Heart right ventricle (tissue), 16 donors: Measurements from ENCODE around the gene SERTAD3. TPM values are rescaled to one million over a fixed set of nuclear protein-coding genes. Genes with fewer than 3 reads are reported as not detected.
A peak's percentile ranks its signal among the peaks of the same experiment; 100 is the strongest.

Experiments used
- ATAC-seq, 8 donors: fragments of 200-7000 bp; cut with Tn5 transposase; one replicate each; pipeline ENCODE4 v1.9.1; 2020; ENCODE audit warnings: mild to moderate bottlenecking in 8 of 8, moderate library complexity in 8 of 8, moderate number of reproducible peaks in 1 of 8
- DNase-seq, 2 donors: peaks; one replicate each; pipeline ENCODE4 v3.0.0-alpha.2; 2020
- H3K27ac ChIP-seq, 10 donors: fragments of 200-600 bp; sonication (generic) in 2 of 10; one replicate each; pipeline versions ENCODE4 v1.5.0 to v1.8.0; 2020 to 2022; ENCODE audit warnings: mild to moderate bottlenecking in 3 of 10
- H3K27me3 ChIP-seq, 7 donors: fragments of 200-600 bp; one replicate each; pipeline ENCODE4 v1.8.0; 2021 to 2022; ENCODE audit warnings: mild to moderate bottlenecking in 2 of 7
- H3K36me3 ChIP-seq, 9 donors: fragments of 200-600 bp; sonication (generic) in 1 of 9; one replicate each; pipeline versions ENCODE4 v1.5.0 to v1.8.0; 2020 to 2022; ENCODE audit warnings: mild to moderate bottlenecking in 2 of 9
- H3K4me1 ChIP-seq, 9 donors: fragments of 200-600 bp; sonication (generic) in 1 of 9; one replicate each; pipeline versions ENCODE4 v1.5.0 to v1.8.0; 2020 to 2022; ENCODE audit warnings: mild to moderate bottlenecking in 4 of 9
- H3K4me3 ChIP-seq, 10 donors: fragments of 200-600 bp; sonication (generic) in 2 of 10; one replicate each; pipeline versions ENCODE4 v1.5.0 to v1.8.0; 2020 to 2022; ENCODE audit warnings: mild to moderate bottlenecking in 7 of 10, moderate library complexity in 2 of 10
- H3K9me3 ChIP-seq, 11 donors: fragments of 200-600 bp in 10 of 11; sonication (generic) in 2 of 11; one replicate each; pipeline versions ENCODE4 v1.5.0 to v1.8.0; 2013 to 2022; ENCODE audit warnings: mild to moderate bottlenecking in 2 of 11, control low read depth in 1 of 11, moderate library complexity in 1 of 11
- CTCF ChIP-seq, 9 donors: fragments of 200-600 bp; sonication (generic) in 2 of 9; IDR thresholded peaks; one replicate each; pipeline versions ENCODE4 v1.5.0 to v1.8.0; 2021 to 2022; ENCODE audit warnings: antibody characterized with exemption in 9 of 9, mild to moderate bottlenecking in 5 of 9, moderate library complexity in 1 of 9
- WGBS, 2 donors: extraction: QIAGEN DNeasy Blood & Tissue Kit; methylation state at CpG; one replicate each; pipeline ENCODE4 v1.1.7; 2013; ENCODE audit warnings: inconsistent platforms in 1 of 2; 5-methylcytosine and 5-hydroxymethylcytosine counted together
- intact Hi-C, 10 donors: fragments of 100-400 bp; cut with DNase I; formaldehyde crosslinking; loops; one replicate each; pipeline versions ENCODE4 v1.11.1 to v1.14.2; 2022
- polyA plus RNA-seq, 2 donors: library from polyadenylated mRNA; stranded (reverse); fragments of 200-250 nt; gene quantifications; one replicate each; pipeline ENCODE4 v1.2.3, GENCODE V29; 2013
- total RNA-seq, 10 donors: library from RNA; stranded (reverse); fragmentation: NEBNext Ultra II Directional in 3 of 10; extraction: Animal tissue kit (Norgen Biotek cat#: 25700) in 3 of 10; gene quantifications; one replicate each; pipeline versions ENCODE4 v1.2.1 to v1.2.4, GENCODE V29; 2021 to 2023
- donor health status: Arrhythmogenic right ventricular cardiomyopathy.
- donor health status: ischemic (EF 13 %, LVEDD 7.1; RV severe dilation, severe dysfunction).
- donor health status: healthy with polysubstance abuse.
- donor health status: DM: no; HTN: yes; CAD: no.
- donor health status: DM: no; HTN: no; CAD: no.
- donor health status: ischemic (EF 25% LVEDD 6.9; RV normal size, moderate dysfunction).
- donor health status: ischemic (EF 25% LVEDD 5.7; RV mildly dilated, moderate dysfunction).
- donor health status: healthy.
- donor health status: DM: yes; HTN: yes; CAD: no.
- donor health status: Ischemic cardiomyopathy.
- donor health status: ischemic (EF 35%, LVEDD 5.7; RV mildly dilated, moderate dysfunction).
- donor health status: nonischemic (EF 11% LVEDD 7.7; RV severe dilation, severe dysfunction).
- donor health status: DM: yes; HTN: yes; CAD: no.
- donor health status: PGD.
- donor health status: ischemic (EF 29% LVEDD 5.4; RV normal size, mild dysfunction).
- donor health status: nonischemic (EF 23%, LVEDD 6.1; RV moderate dilation, normal function).

SERTAD3 gene
- total and polyA plus RNA-seq, 12 donors = 19.4 to 37.5 (median 29.3) TPM

- 89 to 91% methylated on average over 14 of the region's 14 CpGs for WGBS, 2 donors
- intact Hi-C loops = loop anchor here in 3 of 10 donors (5.0 kb wide), 2 partner anchors 39 to 44 kb away; no protein-coding TSS in a partner anchor
- Histone ChIP-seq H3K36me3 (peaks cover 0 to 3% (median 0%) of the 10 kb centered on the region in 9 donors), H3K9me3 (no peaks in the 10 kb centered on the region), H3K27ac (no peak overlapping the region), H3K4me3 (no peak overlapping the region), H3K4me1 (peaks cover 0 to 6% (median 0%) of the 10 kb centered on the region in 9 donors), H3K27me3 (no peaks in the 10 kb centered on the region)
- no peak for ATAC-seq
- no peak for TF ChIP-seq CTCF (IDR thresholded peaks at IDR 0.05)
- DNase-seq = no peak
These were observed 48.2 kb downstream of the SERTAD3 start for GRCh38 chr19:40395956-40396355.

GRCh38 chr19:40394816-40395210 is 49.3 kb downstream of the SERTAD3 start:
- Histone ChIP-seq H3K36me3 (peaks cover 0 to 3% (median 0%) of the 10 kb centered on the region in 9 donors), H3K4me1 (peaks cover 0 to 6% (median 0%) of the 10 kb centered on the region in 9 donors), H3K4me3 (no peak overlapping the region), H3K27me3 (no peaks in the 10 kb centered on the region), H3K27ac (no peak overlapping the region), H3K9me3 (no peaks in the 10 kb centered on the region)
- no peak for TF ChIP-seq CTCF (IDR thresholded peaks at IDR 0.05)
- DNase-seq = no peak
- WGBS, 2 donors = 81 to 83% methylated on average over 12 to 13 of the region's 13 CpGs
- ATAC-seq = no peak
- intact Hi-C loops = loop anchor here in 3 of 10 donors (5.0 kb wide), 2 partner anchors 38 to 43 kb away; no protein-coding TSS in a partner anchor

- H3K27ac ChIP-seq = no peak overlapping the region
- ATAC-seq = no peak
- no peak for DNase-seq
- no peak overlapping the region for H3K4me3 ChIP-seq
- WGBS, 2 donors = 91 to 92% methylated on average over 40 to 41 of the region's 41 CpGs
- H3K9me3 ChIP-seq = no peaks in the 10 kb centered on the region
- TF ChIP-seq CTCF (IDR thresholded peaks at IDR 0.05) = no peak
- peaks cover 0 to 6% (median 0%) of the 10 kb centered on the region in 9 donors for H3K4me1 ChIP-seq
- no peaks in the 10 kb centered on the region for H3K27me3 ChIP-seq
- intact Hi-C loops = no loop called here
- peaks cover 0 to 3% (median 0%) of the 10 kb centered on the region in 9 donors for H3K36me3 ChIP-seq
These were observed 50.0 kb downstream of the SERTAD3 start for GRCh38 chr19:40393894-40394815.

- TF ChIP-seq CTCF (IDR thresholded peaks at IDR 0.05) = peak in 5 of 9 donors; percentile 17 to 32 (median 21)
- no peak overlapping the region for H3K27ac ChIP-seq
- H3K4me1 ChIP-seq = peaks cover 0 to 6% (median 0%) of the 10 kb centered on the region in 9 donors
- no peaks in the 10 kb centered on the region for H3K9me3 ChIP-seq
- ATAC-seq (peak in 5 of 8 donors; percentile 18 to 55 (median 37)), DNase-seq (no peak)
- H3K27me3 ChIP-seq = no peaks in the 10 kb centered on the region
- WGBS, 2 donors = 45 to 52% methylated on average over 9 of the region's 9 CpGs
- intact Hi-C loops = no loop called here
- no peak overlapping the region for H3K4me3 ChIP-seq
- H3K36me3 ChIP-seq = peaks cover 0 to 3% (median 0%) of the 10 kb centered on the region in 9 donors
These were observed 51.1 kb downstream of the SERTAD3 start for GRCh38 chr19:40392894-40393517.
